Activated gamma-delta T cell treated with Interleukin-2 at 50 U/mL for 16 hours (primary cell): ENCODE data around the gene RALGPS1.

ENCODE experiments used
- DNase-seq: peaks from one replicate; pipeline ENCODE4 v3.0.0-alpha.2; 2020

The RALGPS1 gene

DNA sequence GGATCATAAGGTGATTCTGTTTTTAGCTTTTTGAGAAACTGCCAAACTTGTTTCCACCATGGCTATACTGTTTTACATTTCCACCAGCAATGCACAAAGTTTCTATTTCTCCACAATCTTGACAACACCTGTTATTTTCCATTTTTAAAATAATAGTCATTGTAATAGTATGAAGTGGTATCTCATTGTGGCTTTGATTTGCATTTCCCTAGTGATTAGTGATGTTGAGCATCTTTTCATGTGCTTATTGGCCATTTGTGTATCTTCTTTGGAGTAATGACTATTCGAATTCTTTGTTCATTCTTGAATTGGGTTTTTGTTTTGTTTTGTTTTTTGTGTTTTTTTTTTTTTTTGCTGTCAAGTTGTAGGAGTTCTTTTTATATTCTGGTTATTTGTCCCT, 354.9 kb downstream of the RALGPS1 start:
- DNase-seq = no peak
